Osteoblast (primary cell): ENCODE measurements around the gene WFDC1. TPM values are rescaled to one million over a fixed set of nuclear protein-coding genes. Genes with fewer than 3 reads are reported as not detected.

Source experiments
- DNase-seq: peaks from one replicate; pipeline ENCODE4 v3.0.0; 2011; ENCODE audit warnings: low spot score, mixed read lengths; ENCODE audit not compliant: insufficient read length; ENCODE audit errors: missing footprints
- H2AFZ ChIP-seq: 2 replicates; pipeline ENCODE4 v1.6.0; 2011; ENCODE audit warnings: mild to moderate bottlenecking, low read length
- H3K27ac ChIP-seq: 2 replicates; pipeline ENCODE4 v1.5.1; 2011; ENCODE audit warnings: mild to moderate bottlenecking, low read depth, low read length, moderate library complexity
- H3K27me3 ChIP-seq: 2 replicates; pipeline ENCODE4 v1.6.0; 2012; ENCODE audit warnings: mild to moderate bottlenecking, control low read depth, inconsistent platforms, low read length, moderate library complexity; ENCODE audit not compliant: insufficient read depth
- H3K36me3 ChIP-seq: 2 replicates; pipeline ENCODE4 v1.5.1; 2011; ENCODE audit warnings: mild to moderate bottlenecking, low read length, control low read depth, moderate library complexity; ENCODE audit not compliant: insufficient read depth
- H3K4me1 ChIP-seq: 2 replicates; pipeline ENCODE4 v1.5.1; 2011; ENCODE audit warnings: mild to moderate bottlenecking, low read length, control low read depth, moderate library complexity; ENCODE audit not compliant: insufficient read depth
- H3K4me2 ChIP-seq: 2 replicates; pipeline ENCODE4 v1.6.0; 2011; ENCODE audit warnings: mild to moderate bottlenecking, low read length; ENCODE audit not compliant: insufficient read depth
- H3K4me3 ChIP-seq: fragments of 200-600 bp; sonication (generic); 3 replicates; pipeline ENCODE4 v1.5.1; 2012; ENCODE audit warnings: mild to moderate bottlenecking, low read length, inconsistent platforms; ENCODE audit not compliant: insufficient read depth
- H3K79me2 ChIP-seq: 2 replicates; pipeline ENCODE4 v1.6.0; 2012; ENCODE audit warnings: mild to moderate bottlenecking, low read length, control low read depth, inconsistent platforms; ENCODE audit not compliant: insufficient read depth
- H3K9me3 ChIP-seq: 2 replicates; pipeline ENCODE4 v1.5.1; 2011; ENCODE audit warnings: low read depth, low read length, control low read depth
- H4K20me1 ChIP-seq: 2 replicates; pipeline ENCODE4 v1.6.0; 2012; ENCODE audit warnings: mild to moderate bottlenecking, low read length, control low read depth; ENCODE audit not compliant: insufficient read depth
- CTCF ChIP-seq: IDR thresholded peaks from 2 replicates; pipeline ENCODE4 v1.5.1; 2011; ENCODE audit warnings: mild to moderate bottlenecking, low read depth, low read length, moderate library complexity; ENCODE audit errors: extremely low read depth
- total RNA-seq: library from RNA; depleted of rRNA; stranded (reverse); fragments of >200 nt; gene quantifications from 2 replicates; pipeline ENCODE4 v1.2.3, GENCODE V29; 2012

The WFDC1 gene
- total RNA-seq, 1 donor, result not detected

GRCh38 chr16:84312783-84313382 lies 18.2 kb downstream of the WFDC1 start:
- no peaks in the 10 kb centered on the region for H4K20me1 ChIP-seq
- H2AFZ ChIP-seq, result no peak overlapping the region
- H3K27me3 ChIP-seq, result peaks cover 8% of the 10 kb centered on the region
- no peak for TF ChIP-seq CTCF
- no peak for DNase-seq
- H3K79me2 ChIP-seq, result no peaks in the 10 kb centered on the region
- no peaks in the 10 kb centered on the region for H3K36me3 ChIP-seq
- no peak overlapping the region for H3K4me3 ChIP-seq
- no peak overlapping the region for H3K4me2 ChIP-seq
- peaks cover 1% of the 10 kb centered on the region for H3K9me3 ChIP-seq
- H3K27ac ChIP-seq, result no peak overlapping the region
- no peaks in the 10 kb centered on the region for H3K4me1 ChIP-seq

- DNase-seq, result no peak
Measured at GRCh38 chr16:84313921-84314320, 19.2 kb downstream of the WFDC1 start.

GRCh38 chr16:84314373-84314772 lies 19.7 kb downstream of the WFDC1 start:
- Histone ChIP-seq H3K27me3 (peaks cover 8% of the 10 kb centered on the region), H3K4me1 (no peaks in the 10 kb centered on the region), H3K4me3 (no peak overlapping the region), H3K79me2 (no peaks in the 10 kb centered on the region), H2AFZ (no peak overlapping the region), H3K4me2 (no peak overlapping the region), H3K27ac (no peak overlapping the region), H3K36me3 (no peaks in the 10 kb centered on the region), H4K20me1 (no peaks in the 10 kb centered on the region), H3K9me3 (peaks cover 4% of the 10 kb centered on the region)
- no peak for DNase-seq
- no peak for TF ChIP-seq CTCF

More at GRCh38 chr16:84313921-84314320, 19.2 kb downstream of the WFDC1 start:
- Histone ChIP-seq H3K4me3 (no peak overlapping the region), H3K4me2 (no peak overlapping the region), H3K9me3 (peaks cover 4% of the 10 kb centered on the region), H4K20me1 (no peaks in the 10 kb centered on the region), H2AFZ (no peak overlapping the region), H3K79me2 (no peaks in the 10 kb centered on the region), H3K27ac (no peak overlapping the region), H3K36me3 (no peaks in the 10 kb centered on the region), H3K4me1 (no peaks in the 10 kb centered on the region), H3K27me3 (peaks cover 8% of the 10 kb centered on the region)
- no peak for TF ChIP-seq CTCF

GRCh38 chr16:84314814-84315213 lies 20.1 kb downstream of the WFDC1 start:
- TF ChIP-seq CTCF, result no peak
- Histone ChIP-seq H2AFZ (no peak overlapping the region), H3K4me3 (no peak overlapping the region), H3K4me2 (no peak overlapping the region), H3K4me1 (no peaks in the 10 kb centered on the region), H4K20me1 (no peaks in the 10 kb centered on the region), H3K9me3 (peaks cover 4% of the 10 kb centered on the region), H3K36me3 (no peaks in the 10 kb centered on the region), H3K27me3 (peaks cover 8% of the 10 kb centered on the region), H3K79me2 (no peaks in the 10 kb centered on the region), H3K27ac (no peak overlapping the region)
- DNase-seq, result no peak
